ENCODE data around the gene CBY3. TPM values are rescaled to one million over a fixed set of nuclear protein-coding genes. Genes with fewer than 3 reads are reported as not detected.
A peak's percentile ranks its signal among the peaks of the same experiment; 100 is the strongest.

CBY3 gene
- total RNA-seq, 1 experiment from 2014 or later, result 0.68 TPM

- Histone ChIP-seq H3K27me3 (replicated peaks; ENCODE audit: control insufficient read depth, insufficient read depth, low read length) (no peaks in the 10 kb centered on the region), H3K36me3 (ENCODE audit: control insufficient read depth, insufficient read depth, low read length) (no peaks in the 10 kb centered on the region), H3K4me1 (peaks cover 11% of the 10 kb centered on the region), H3K9me3 (no peaks in the 10 kb centered on the region), H3K4me3 (ENCODE audit: low read depth, low read length) (no peak overlapping the region)
- POLR2A ChIA-PET, result interaction anchor here (0.5 kb wide), 1 partner anchor 116 kb away, joined by 5 read pairs; no protein-coding TSS in a partner anchor
- no peak for DNase-seq
- H3K4me3 Mint-ChIP-seq (ENCODE audit: unreplicated experiment), result peak overlapping the region; percentile 98
- H3K9me3 Mint-ChIP-seq (ENCODE audit: unreplicated experiment), result no peaks in the 10 kb centered on the region
- H3K36me3 Mint-ChIP-seq (ENCODE audit: insufficient read depth, unreplicated experiment), result peaks cover 41% of the 10 kb centered on the region
- no TSS peak for BruUV-seq (replicated peaks)
- no peaks in the 10 kb centered on the region for H3K27me3 Mint-ChIP-seq (ENCODE audit: insufficient read depth, unreplicated experiment)
- intact Hi-C loops (cut with micrococcal nuclease; ENCODE audit: unreplicated experiment), result no loop called here
- H3K4me1 Mint-ChIP-seq (ENCODE audit: low read depth, unreplicated experiment), result peaks cover 21% of the 10 kb centered on the region
- CTCF ChIA-PET, result interaction anchor here (0.7 to 0.9 kb wide), 3 partner anchors 56 to 203 kb away, joined by 3 to 5 read pairs (median 4); no protein-coding TSS in a partner anchor
- TF ChIP-seq, protein P1, sequence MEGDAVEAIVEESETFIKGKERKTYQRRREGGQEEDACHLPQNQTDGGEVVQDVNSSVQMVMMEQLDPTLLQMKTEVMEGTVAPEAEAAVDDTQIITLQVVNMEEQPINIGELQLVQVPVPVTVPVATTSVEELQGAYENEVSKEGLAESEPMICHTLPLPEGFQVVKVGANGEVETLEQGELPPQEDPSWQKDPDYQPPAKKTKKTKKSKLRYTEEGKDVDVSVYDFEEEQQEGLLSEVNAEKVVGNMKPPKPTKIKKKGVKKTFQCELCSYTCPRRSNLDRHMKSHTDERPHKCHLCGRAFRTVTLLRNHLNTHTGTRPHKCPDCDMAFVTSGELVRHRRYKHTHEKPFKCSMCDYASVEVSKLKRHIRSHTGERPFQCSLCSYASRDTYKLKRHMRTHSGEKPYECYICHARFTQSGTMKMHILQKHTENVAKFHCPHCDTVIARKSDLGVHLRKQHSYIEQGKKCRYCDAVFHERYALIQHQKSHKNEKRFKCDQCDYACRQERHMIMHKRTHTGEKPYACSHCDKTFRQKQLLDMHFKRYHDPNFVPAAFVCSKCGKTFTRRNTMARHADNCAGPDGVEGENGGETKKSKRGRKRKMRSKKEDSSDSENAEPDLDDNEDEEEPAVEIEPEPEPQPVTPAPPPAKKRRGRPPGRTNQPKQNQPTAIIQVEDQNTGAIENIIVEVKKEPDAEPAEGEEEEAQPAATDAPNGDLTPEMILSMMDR (IDR thresholded peaks at IDR 0.05; ENCODE audit: insufficient read depth in 1 of 2, low read depth in 1 of 2, low read length in 1 of 2, severe bottlenecking in 1 of 2, unreplicated experiment in 1 of 2), result no peak
- H3K27ac Mint-ChIP-seq (ENCODE audit: unreplicated experiment), result no peak overlapping the region
Measured at GRCh38 chr5:179680014-179680779, 637 bp downstream of the CBY3 start.

- peak overlapping the region; percentile 72 for H3K4me3 ChIP-seq (ENCODE audit: low read depth, low read length)
- H3K4me1 ChIP-seq, result peaks cover 11% of the 10 kb centered on the region
- H3K27me3 ChIP-seq (replicated peaks; ENCODE audit: control insufficient read depth, insufficient read depth, low read length), result no peaks in the 10 kb centered on the region
- TSS peak; percentile 46 for BruUV-seq (replicated peaks)
- Mint-ChIP-seq H3K9me3 (ENCODE audit: unreplicated experiment) (no peaks in the 10 kb centered on the region), H3K4me1 (ENCODE audit: low read depth, unreplicated experiment) (peaks cover 21% of the 10 kb centered on the region), H3K27ac (ENCODE audit: unreplicated experiment) (peak overlapping the region; percentile 97), H3K27me3 (ENCODE audit: insufficient read depth, unreplicated experiment) (no peaks in the 10 kb centered on the region), H3K4me3 (ENCODE audit: unreplicated experiment) (peak overlapping the region; percentile 98), H3K36me3 (ENCODE audit: insufficient read depth, unreplicated experiment) (peaks cover 44% of the 10 kb centered on the region)
- ChIA-PET CTCF (interaction anchor here (0.6 to 1.2 kb wide), 4 partner anchors 53 to 202 kb away, joined by 3 to 5 read pairs (median 4); no protein-coding TSS in a partner anchor), POLR2A (interaction anchor here (1.7 to 1.9 kb wide), 2 partner anchors 53 to 56 kb away, joined by 7 to 8 read pairs; partner anchors contain the start of genes HNRNPH1 and MAML1)
- H3K36me3 ChIP-seq (ENCODE audit: control insufficient read depth, insufficient read depth, low read length), result no peaks in the 10 kb centered on the region
- intact Hi-C loops (cut with micrococcal nuclease; ENCODE audit: unreplicated experiment), result loop anchor here (2.0 to 10.0 kb wide), 3 partner anchors 54 to 116 kb away; partner anchors contain the start of genes HNRNPH1, LTC4S and MAML1
- peak; percentile 94 to 96 for DNase-seq
- H3K9me3 ChIP-seq, result no peaks in the 10 kb centered on the region
- TF ChIP-seq, protein P1 (IDR thresholded peaks at IDR 0.05; ENCODE audit: insufficient read depth in 1 of 2, low read depth in 1 of 2, low read length in 1 of 2, severe bottlenecking in 1 of 2, unreplicated experiment in 1 of 2), result peak; percentile 57 to 88
Measured at GRCh38 chr5:179679014-179679674, 1.7 kb downstream of the CBY3 start.

All from Caco-2 (cell line).